Measurements from ENCODE around the gene PEX14. TPM values are rescaled to one million over a fixed set of nuclear protein-coding genes. Genes with fewer than 3 reads are reported as not detected.

The PEX14 gene
- total RNA-seq, 1 experiment from 2014 or later = 20.4 TPM

DNA sequence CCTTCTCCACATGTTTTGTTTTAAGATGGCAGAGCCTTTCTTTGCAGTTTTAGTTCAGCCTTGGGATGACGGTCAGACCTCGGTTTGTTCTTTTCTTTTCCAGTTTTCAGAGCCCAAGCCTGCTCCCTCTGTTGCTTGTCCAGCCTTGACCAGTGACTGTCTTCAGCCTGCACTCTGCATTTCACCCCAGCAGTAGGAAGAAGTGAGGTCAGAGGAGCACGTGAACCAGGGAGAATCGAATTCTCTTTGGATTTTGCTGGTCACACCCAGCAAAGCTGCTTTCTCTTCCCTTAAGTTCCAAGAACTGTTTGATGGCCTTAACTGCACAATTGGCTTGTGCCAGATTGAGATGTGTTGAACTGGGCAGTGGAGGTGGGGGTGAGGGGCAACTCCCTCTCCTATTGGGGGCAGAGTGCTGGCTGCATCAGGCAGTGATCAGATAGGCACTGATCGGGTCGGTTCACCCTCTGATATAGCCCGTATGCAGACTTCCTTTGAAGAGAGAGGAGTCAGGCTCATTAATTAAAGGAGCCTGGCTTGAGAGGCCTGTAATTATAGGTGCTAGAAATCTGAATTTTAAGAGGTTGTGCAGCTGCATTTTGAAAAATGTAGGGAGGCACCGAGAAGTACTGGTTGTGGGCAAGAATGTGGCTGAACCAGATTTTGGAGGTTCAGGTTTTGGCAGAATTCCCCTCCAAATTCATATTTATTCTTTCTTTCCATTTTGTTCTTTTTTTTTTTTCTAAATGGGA is 42.4 kb downstream of the PEX14 start:
- DNase-seq (ENCODE audit: low read depth) = no peak

- DNase-seq (ENCODE audit: low read depth) = no peak
Measured at GRCh38 chr1:10517677-10517982, 42.9 kb downstream of the PEX14 start.

GRCh38 chr1:10519016-10519417 is 44.3 kb downstream of the PEX14 start:
- DNase-seq (ENCODE audit: low read depth) = no peak

- no peak for DNase-seq (ENCODE audit: low read depth)
Measured at GRCh38 chr1:10520497-10520896, 45.7 kb downstream of the PEX14 start.

- no peak for DNase-seq (ENCODE audit: low read depth)
Measured at GRCh38 chr1:10520952-10521351, 46.2 kb downstream of the PEX14 start.

- no peak for DNase-seq (ENCODE audit: low read depth)
Measured at GRCh38 chr1:10521537-10522157, 46.9 kb downstream of the PEX14 start.

GRCh38 chr1:10522322-10522860 is 47.6 kb downstream of the PEX14 start:
- no peak for DNase-seq (ENCODE audit: low read depth)

DNA sequence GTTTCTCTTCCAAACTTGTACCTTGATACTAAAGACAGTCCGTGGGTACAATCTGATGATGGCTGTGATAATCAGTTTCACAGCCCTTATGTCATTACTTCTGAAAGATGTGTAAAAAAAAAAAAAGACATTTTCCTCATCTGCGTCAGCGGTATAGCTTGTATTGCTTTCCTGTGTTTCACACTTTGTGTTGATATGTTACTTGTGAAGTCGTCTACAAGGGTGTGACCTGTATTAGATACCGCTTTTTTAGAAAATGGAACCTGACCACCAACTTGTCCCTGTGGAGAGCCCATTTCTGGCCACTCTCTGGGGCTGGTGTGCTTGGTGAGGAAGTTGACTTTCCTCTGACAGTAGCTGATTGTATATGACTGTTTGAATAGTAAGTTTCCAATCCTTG is 50.5 kb downstream of the PEX14 start:
- DNase-seq (ENCODE audit: low read depth) = no peak

- DNase-seq (ENCODE audit: low read depth) = peak; percentile 89
Measured at GRCh38 chr1:10528066-10529014, 53.6 kb downstream of the PEX14 start.

DNA sequence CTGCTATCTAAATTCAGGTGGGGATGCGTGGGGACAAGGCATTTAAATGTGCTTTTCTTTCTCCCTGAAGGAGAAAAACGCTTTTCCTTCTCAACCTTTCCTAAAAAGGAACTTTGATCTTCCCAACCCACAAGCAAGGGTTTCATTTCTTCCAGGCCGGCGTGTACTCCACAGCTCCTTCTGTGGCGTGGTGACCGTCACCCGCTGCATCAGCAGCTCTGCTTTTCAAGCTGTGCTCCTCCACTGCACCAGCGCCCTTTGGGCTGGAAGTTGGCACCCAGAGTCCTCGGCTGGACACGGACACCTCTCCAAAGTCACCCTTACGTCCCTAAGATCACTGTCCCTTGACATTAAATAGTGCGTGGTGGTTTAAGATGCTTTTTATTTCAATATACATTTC is 54.3 kb downstream of the PEX14 start:
- DNase-seq (ENCODE audit: low read depth) = no peak

- no peak for DNase-seq (ENCODE audit: low read depth)
Measured at GRCh38 chr1:10529765-10530164, 55.0 kb downstream of the PEX14 start.

DNA sequence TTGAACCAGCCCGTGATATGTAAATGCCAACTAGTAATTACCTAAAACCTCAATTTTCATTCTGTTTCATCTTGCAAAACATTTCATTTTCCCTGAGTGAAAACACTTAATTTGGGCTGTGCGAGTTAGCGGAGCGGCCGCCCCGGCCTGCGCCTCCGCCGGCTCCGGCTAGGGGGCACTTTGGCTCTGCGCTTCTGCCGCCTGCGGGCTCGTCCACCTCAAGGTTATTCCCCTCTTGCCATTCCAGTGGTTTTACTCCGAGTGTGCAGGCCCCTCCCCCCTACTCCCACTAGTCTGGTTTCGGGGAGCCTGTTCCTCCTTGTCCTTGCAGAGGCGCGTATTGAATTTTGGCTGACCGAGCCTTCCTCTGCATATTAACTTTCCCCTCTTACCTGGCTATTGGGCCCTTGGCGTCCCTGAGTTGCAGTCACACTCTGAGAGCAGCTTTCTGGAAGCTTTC is 55.6 kb downstream of the PEX14 start:
- DNase-seq (ENCODE audit: low read depth) = peak; percentile 78

GRCh38 chr1:10530756-10531495 is 56.2 kb downstream of the PEX14 start:
- DNase-seq (ENCODE audit: low read depth) = peak; percentile 84

DNA sequence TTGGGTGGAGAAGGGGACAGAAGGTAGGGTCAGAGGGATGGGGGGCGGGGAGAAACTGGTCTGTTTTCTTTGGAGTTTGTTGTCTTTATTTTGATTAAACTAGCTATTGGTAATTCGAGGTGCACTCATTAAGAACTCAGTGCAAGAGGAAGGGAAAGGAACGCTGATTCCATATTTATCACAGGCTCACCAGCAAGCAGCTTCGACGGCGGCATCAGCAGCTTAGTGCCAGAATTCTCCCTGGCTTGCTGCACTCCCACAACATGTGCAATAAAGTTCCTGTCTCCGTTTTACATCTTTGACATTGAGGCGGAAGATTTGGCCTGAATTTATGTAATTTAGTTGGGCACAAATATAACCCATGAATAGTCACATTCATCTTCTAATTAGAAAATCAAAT is 57.6 kb downstream of the PEX14 start:
- DNase-seq (ENCODE audit: low read depth) = no peak

- no peak for DNase-seq (ENCODE audit: low read depth)
Measured at GRCh38 chr1:10534519-10534918, 59.8 kb downstream of the PEX14 start.

- DNase-seq (ENCODE audit: low read depth) = no peak
Measured at GRCh38 chr1:10536133-10536770, 61.5 kb downstream of the PEX14 start.

- no peak for DNase-seq (ENCODE audit: low read depth)
Measured at GRCh38 chr1:10537082-10537766, 62.5 kb downstream of the PEX14 start.

DNA sequence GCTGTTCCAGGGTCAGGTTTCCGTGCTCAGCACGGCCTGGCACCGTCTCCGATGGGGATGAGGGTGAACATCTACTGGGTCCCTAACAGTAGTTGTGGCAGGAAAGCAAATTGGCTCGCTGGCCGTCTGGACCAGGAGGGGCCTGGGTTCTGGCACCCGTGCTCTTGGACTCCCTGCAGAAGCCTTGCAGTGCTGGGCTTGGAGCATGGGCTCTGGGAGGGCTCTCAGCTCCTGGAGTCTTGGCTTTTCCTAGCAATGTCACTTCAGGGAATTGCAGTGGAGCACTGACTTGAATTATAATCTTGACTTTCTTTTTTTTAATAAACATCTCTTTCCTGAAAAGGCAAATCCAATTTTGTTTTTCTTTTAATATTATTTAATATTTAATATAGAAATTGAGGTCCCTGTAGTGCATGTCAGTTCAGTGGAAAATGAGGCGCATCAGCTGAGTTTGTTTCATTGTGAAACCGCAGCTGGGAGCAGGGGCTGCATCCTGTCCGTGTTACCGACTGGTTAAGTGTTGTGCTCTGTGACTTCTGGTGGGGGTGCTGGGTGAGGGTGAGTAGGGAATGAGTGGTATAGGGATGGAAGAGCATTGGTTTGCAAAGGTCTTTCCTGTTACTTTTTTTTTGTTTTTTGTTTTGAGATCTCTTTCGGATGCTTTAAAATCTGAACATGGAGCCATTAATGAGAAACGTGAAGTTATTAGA is 64.1 kb downstream of the PEX14 start:
- no peak for DNase-seq (ENCODE audit: low read depth)

- DNase-seq (ENCODE audit: low read depth) = no peak
Measured at GRCh38 chr1:10539411-10540043, 64.8 kb downstream of the PEX14 start.

Data from HT1080 (cell line).